Upper lobe of left lung (tissue), 6 donors: ENCODE results near the gene GPR25. TPM values are rescaled to one million over a fixed set of nuclear protein-coding genes. Genes with fewer than 3 reads are reported as not detected.
"Not testable (repeated sequence)": the region's sequence is repeated elsewhere in the genome, so short reads cannot be mapped to it uniquely, and the experiment has no call there.

Source experiments
- ATAC-seq, 2 donors: fragments of 200-7000 bp; cut with Tn5 transposase; one replicate each; pipeline ENCODE4 v1.9.1; 2022; ENCODE audit warnings: mild to moderate bottlenecking in 2 of 2, moderate library complexity in 2 of 2; ENCODE audit not compliant: low FRiP score in 2 of 2
- DNase-seq, 2 donors: peaks; one replicate each; pipeline ENCODE4 v3.0.0-alpha.2; 2019 to 2020
- H3K27ac ChIP-seq, 4 donors: fragments of 200-600 bp; sonication (generic); one replicate each; pipeline ENCODE4 v1.5.1; 2016 to 2019
- H3K27me3 ChIP-seq, 4 donors: fragments of 200-600 bp; sonication (generic); one replicate each; pipeline ENCODE4 v1.5.1; 2017 to 2019
- H3K36me3 ChIP-seq, 4 donors: fragments of 200-600 bp; sonication (generic); one replicate each; pipeline ENCODE4 v1.5.1; 2016 to 2019
- H3K4me1 ChIP-seq, 4 donors: fragments of 200-600 bp; sonication (generic); one replicate each; pipeline ENCODE4 v1.5.1; 2018 to 2019
- H3K4me3 ChIP-seq, 4 donors: fragments of 200-600 bp; sonication (generic); one replicate each; pipeline ENCODE4 v1.5.1; 2017 to 2019; ENCODE audit warnings: mild to moderate bottlenecking in 2 of 4, moderate library complexity in 1 of 4
- H3K9me3 ChIP-seq, 4 donors: fragments of 200-600 bp; sonication (generic); one replicate each; pipeline ENCODE4 v1.5.1; 2018 to 2019
- EP300 ChIP-seq, 4 donors: sonication (generic); formaldehyde crosslinking; IDR thresholded peaks; one replicate each; pipeline ENCODE4 v1.5.1; 2017; ENCODE audit warnings: antibody characterized with exemption in 4 of 4, control low read depth in 2 of 4
- POLR2A ChIP-seq, 4 donors: fragments of 450-650 bp; IDR thresholded peaks; one replicate each; pipeline ENCODE4 v1.5.1; 2016 to 2017; ENCODE audit warnings: antibody characterized with exemption in 4 of 4, mild to moderate bottlenecking in 2 of 4
- POLR2AphosphoS5 ChIP-seq, 2 donors: sonication (generic); formaldehyde crosslinking; IDR thresholded peaks; one replicate each; pipeline ENCODE4 v1.5.1; 2017; ENCODE audit warnings: antibody characterized with exemption in 2 of 2
- WGBS, 2 donors: methylation state at CpG; one replicate each; pipeline ENCODE4 v1.1.5; 2017 to 2018; 5-methylcytosine and 5-hydroxymethylcytosine counted together
- total RNA-seq, 6 donors: library from RNA; depleted of rRNA in 4 of 6; stranded (reverse); fragments of >200 nt in 4 of 6; gene quantifications; one replicate each; pipeline versions ENCODE4 v1.1.0 to v1.2.1, GENCODE V29; 2016 to 2021
- TF ChIP-seq, protein P1 (sequence below), 6 experiments: fragments of 450-650 bp in 4 of 6; fragments of 200-600 bp in 2 of 6; sonication (generic) in 2 of 6; IDR thresholded peaks; one replicate each; pipeline ENCODE4 v1.5.1; 2016 to 2019; ENCODE audit warnings: antibody characterized with exemption in 6 of 6
- donor health status: DM: no; HTN: no; CAD: no; lungs with moderate emphysema.
- donor health status: DM: no; HTN: yes; CAD: no; lungs with severe emphysema.

Gene GPR25
- total RNA-seq, 6 donors from 2014 or later, result 0.49 to 0.74 (median 0.54) TPM; not detected in 3

DNA sequence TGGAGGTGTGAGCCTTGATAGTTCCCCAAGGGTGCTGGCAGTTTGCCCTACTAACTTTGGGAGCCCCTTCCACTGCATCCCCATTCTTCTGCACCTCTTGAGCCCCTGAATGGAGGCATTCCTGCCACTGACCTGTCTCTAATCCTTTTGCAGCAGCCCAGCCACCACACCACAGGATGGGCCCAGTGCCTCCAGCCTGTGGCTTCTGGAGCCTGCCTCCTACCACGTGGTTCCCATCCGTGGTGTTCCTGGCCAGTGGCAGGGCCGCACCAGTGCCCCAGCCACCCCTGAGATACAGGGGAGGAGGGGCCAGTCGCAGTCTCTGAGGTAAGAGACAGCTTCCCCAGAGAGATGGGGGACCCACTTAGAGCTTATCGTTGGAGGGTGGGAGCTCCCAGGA is 36.3 kb downstream of the GPR25 start:
- H3K27me3 ChIP-seq, result no peaks in the 10 kb centered on the region
- no peaks in the 10 kb centered on the region for H3K9me3 ChIP-seq
- ATAC-seq (no peak), DNase-seq (no peak)
- H3K4me1 ChIP-seq, result peaks cover 0 to 5% (median 0%) of the 10 kb centered on the region in 4 donors
- no peak overlapping the region for H3K4me3 ChIP-seq
- no peak overlapping the region for H3K27ac ChIP-seq
- no peaks in the 10 kb centered on the region for H3K36me3 ChIP-seq
- TF ChIP-seq EP300 (IDR thresholded peaks at IDR 0.05) (no peak), POLR2A (IDR thresholded peaks at IDR 0.05) (no peak), POLR2AphosphoS5 (IDR thresholded peaks at IDR 0.05) (no peak)
- TF ChIP-seq, protein P1, sequence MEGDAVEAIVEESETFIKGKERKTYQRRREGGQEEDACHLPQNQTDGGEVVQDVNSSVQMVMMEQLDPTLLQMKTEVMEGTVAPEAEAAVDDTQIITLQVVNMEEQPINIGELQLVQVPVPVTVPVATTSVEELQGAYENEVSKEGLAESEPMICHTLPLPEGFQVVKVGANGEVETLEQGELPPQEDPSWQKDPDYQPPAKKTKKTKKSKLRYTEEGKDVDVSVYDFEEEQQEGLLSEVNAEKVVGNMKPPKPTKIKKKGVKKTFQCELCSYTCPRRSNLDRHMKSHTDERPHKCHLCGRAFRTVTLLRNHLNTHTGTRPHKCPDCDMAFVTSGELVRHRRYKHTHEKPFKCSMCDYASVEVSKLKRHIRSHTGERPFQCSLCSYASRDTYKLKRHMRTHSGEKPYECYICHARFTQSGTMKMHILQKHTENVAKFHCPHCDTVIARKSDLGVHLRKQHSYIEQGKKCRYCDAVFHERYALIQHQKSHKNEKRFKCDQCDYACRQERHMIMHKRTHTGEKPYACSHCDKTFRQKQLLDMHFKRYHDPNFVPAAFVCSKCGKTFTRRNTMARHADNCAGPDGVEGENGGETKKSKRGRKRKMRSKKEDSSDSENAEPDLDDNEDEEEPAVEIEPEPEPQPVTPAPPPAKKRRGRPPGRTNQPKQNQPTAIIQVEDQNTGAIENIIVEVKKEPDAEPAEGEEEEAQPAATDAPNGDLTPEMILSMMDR (IDR thresholded peaks at IDR 0.05), result no peak
- WGBS, 2 donors, result 92 to 100% methylated on average over 1 to 5 of the region's 5 CpGs

DNA sequence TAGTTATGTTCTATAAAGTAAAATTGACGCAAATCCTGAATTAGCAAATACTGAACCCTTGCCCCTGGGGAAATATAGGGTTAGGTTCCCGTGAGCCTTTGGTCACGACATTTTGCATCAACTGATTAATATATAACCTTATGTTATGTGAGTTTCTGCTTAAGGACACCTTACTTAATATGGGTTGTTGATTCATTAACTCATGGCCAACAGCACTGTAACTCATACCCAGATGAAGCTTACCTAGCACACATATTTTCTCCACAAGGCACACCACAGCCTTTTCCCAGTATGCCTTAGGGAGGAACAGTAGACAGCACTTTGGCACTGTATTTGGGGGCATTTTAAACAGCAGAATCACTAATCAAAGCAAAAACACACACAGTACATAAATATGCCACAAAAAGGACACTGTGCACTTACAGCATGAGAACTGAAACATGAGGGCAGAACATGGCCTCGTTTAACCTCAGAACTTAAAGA is 37.0 kb downstream of the GPR25 start:
- peaks cover 0 to 5% (median 0%) of the 10 kb centered on the region in 4 donors for H3K4me1 ChIP-seq
- H3K36me3 ChIP-seq, result no peaks in the 10 kb centered on the region
- H3K27ac ChIP-seq, result no peak overlapping the region
- no peaks in the 10 kb centered on the region for H3K9me3 ChIP-seq
- no peak for TF ChIP-seq EP300 (IDR thresholded peaks at IDR 0.05)
- TF ChIP-seq, protein P1 (IDR thresholded peaks at IDR 0.05), result no peak
- no peak for TF ChIP-seq POLR2AphosphoS5 (IDR thresholded peaks at IDR 0.05)
- no peak for TF ChIP-seq POLR2A (IDR thresholded peaks at IDR 0.05)
- DNase-seq, result no peak
- no peak overlapping the region for H3K4me3 ChIP-seq
- H3K27me3 ChIP-seq, result no peaks in the 10 kb centered on the region
- WGBS, 2 donors, result 89 to 95% methylated on average over 4 of the region's 4 CpGs
- no peak for ATAC-seq

DNA sequence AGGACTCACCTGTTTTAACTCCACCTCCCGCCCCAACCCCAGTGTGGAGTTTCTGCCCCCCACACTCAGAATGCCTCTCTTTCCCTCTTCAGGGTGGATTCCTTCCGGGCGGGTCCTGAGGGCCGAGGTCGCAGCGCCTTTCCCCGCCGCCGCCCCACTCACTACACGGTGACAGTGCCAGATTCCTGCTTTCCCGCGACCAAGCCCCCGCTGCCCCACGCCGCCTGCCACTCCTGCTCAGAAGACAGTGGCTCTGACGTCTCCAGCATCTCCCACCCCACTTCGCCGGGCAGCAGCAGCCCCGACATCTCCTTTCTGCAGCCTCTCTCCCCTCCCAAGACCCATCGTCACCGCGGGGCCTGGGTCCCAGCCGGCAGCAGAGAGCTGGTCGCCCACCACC is 38.6 kb downstream of the GPR25 start:
- no peak overlapping the region for H3K4me3 ChIP-seq
- no peaks in the 10 kb centered on the region for H3K36me3 ChIP-seq
- H3K27ac ChIP-seq, result no peak overlapping the region
- ATAC-seq (no peak), DNase-seq (peak in 1 of 2 donors; percentile 74)
- no peak for TF ChIP-seq EP300 (IDR thresholded peaks at IDR 0.05)
- no peak for TF ChIP-seq POLR2AphosphoS5 (IDR thresholded peaks at IDR 0.05)
- no peaks in the 10 kb centered on the region for H3K27me3 ChIP-seq
- 94 to 96% methylated on average over 24 of the region's 24 CpGs for WGBS, 2 donors
- H3K9me3 ChIP-seq, result no peaks in the 10 kb centered on the region
- peaks cover 0 to 5% (median 0%) of the 10 kb centered on the region in 4 donors for H3K4me1 ChIP-seq

DNA sequence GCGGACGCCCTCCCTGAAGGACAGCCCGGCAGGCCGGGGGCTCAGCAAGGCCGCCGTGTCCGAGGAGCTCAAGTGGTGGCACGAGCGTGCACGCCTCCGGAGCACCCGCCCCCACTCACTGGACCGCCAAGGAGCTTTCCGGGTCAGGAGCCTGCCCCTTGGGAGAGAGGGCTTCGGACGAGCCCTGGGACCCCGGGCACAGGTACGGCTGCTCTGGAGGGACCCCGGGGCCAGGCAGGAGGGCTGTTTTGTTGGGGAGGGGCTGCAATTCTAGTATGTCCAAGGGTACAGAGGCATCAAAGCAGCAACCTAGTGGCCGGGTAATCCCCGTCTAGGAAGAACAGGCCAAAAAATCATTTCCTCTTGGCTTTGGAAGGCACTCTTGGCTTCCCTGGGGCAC is 39.2 kb downstream of the GPR25 start:
- H3K27me3 ChIP-seq, result not testable (repeated sequence)

DNA sequence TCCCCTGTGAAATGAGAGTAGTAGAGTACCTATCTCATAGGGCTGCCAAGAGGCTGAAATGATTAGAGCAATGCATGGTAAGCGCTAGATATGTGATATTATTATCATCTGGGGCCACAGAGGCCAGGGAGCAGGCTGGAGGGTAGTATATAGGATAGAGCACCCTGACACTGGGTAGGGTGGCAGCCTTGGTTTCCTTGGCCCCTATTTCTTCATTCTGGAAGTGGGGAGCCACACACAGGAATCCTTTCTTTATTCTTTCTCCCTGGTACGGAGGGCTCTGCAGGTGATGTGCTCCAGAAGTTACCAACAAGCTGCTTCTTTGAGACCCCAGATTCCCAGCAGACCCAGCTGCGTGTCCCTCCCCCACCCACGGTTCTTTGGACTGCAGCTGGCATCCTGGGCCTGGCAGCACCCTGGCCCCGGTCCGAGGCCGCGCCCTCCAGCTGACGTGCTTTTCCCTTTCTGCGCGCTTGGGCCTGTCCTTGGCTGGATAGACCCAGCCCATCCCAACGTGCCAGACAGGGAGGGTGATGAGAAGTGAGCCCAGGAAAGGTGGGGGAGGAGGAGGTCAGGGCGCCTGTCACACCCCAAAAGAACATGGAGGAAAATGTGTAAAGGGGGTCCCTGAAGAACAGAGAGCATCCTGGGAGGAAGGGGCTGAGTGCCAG is 40.1 kb downstream of the GPR25 start:
- no peaks in the 10 kb centered on the region for H3K4me1 ChIP-seq
- no peak overlapping the region for H3K4me3 ChIP-seq
- no peaks in the 10 kb centered on the region for H3K36me3 ChIP-seq
- no peaks in the 10 kb centered on the region for H3K9me3 ChIP-seq
- DNase-seq, result no peak
- no peak overlapping the region for H3K27ac ChIP-seq
- no peak for ATAC-seq
- TF ChIP-seq EP300 (IDR thresholded peaks at IDR 0.05), result no peak
- TF ChIP-seq, protein P1 (IDR thresholded peaks at IDR 0.05), result no peak
- TF ChIP-seq POLR2A (IDR thresholded peaks at IDR 0.05), result no peak
- TF ChIP-seq POLR2AphosphoS5 (IDR thresholded peaks at IDR 0.05), result no peak
- H3K27me3 ChIP-seq, result no peaks in the 10 kb centered on the region
- WGBS, 2 donors, result 87 to 92% methylated on average over 13 of the region's 13 CpGs

More for the DNA sequence above, 39.2 kb downstream of the GPR25 start:
- 82% methylated on average over 4 to 6 of the region's 21 CpGs for WGBS, 2 donors
- H3K27ac ChIP-seq, H3K4me3 ChIP-seq, H3K9me3 ChIP-seq, DNase-seq, ATAC-seq, H3K4me1 ChIP-seq, H3K36me3 ChIP-seq: not testable (repeated sequence)

DNA sequence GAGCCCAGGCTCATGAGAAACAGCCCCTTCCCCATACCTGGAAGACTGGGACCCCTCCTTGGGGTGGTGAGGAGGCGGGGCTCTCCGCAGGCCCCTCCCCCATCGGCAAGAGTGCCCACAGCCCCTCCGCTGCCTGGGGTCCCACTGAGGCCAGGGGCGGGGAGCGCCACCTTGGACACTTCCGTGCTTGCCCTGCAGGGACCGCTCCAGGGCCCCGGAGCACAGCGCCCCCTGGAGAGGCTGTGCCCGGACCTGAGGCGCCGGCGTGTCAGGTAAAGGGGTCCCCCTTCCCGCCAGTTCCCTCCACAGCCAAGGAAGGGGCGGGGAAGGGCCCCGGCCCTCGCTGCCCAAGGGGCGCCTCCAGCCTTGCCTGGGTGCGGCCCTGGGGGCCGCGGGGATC is 43.4 kb downstream of the GPR25 start:
- Histone ChIP-seq H3K36me3 (no peaks in the 10 kb centered on the region), H3K9me3 (no peaks in the 10 kb centered on the region), H3K4me3 (no peak overlapping the region), H3K4me1 (no peaks in the 10 kb centered on the region), H3K27ac (no peak overlapping the region), H3K27me3 (no peaks in the 10 kb centered on the region)
- TF ChIP-seq, protein P1 (IDR thresholded peaks at IDR 0.05), result no peak
- TF ChIP-seq POLR2AphosphoS5 (IDR thresholded peaks at IDR 0.05), result no peak
- no peak for TF ChIP-seq EP300 (IDR thresholded peaks at IDR 0.05)
- TF ChIP-seq POLR2A (IDR thresholded peaks at IDR 0.05), result no peak
- 57 to 69% methylated on average over 7 to 13 of the region's 22 CpGs for WGBS, 2 donors
- ATAC-seq (peak in 1 of 2 donors; percentile 17), DNase-seq (no peak)
